ENCODE data around the gene WEE1. TPM values are rescaled to one million over a fixed set of nuclear protein-coding genes. Genes with fewer than 3 reads are reported as not detected.

WEE1 gene
- total RNA-seq, 1 donor from 2014 or later = 12.4 TPM

DNA sequence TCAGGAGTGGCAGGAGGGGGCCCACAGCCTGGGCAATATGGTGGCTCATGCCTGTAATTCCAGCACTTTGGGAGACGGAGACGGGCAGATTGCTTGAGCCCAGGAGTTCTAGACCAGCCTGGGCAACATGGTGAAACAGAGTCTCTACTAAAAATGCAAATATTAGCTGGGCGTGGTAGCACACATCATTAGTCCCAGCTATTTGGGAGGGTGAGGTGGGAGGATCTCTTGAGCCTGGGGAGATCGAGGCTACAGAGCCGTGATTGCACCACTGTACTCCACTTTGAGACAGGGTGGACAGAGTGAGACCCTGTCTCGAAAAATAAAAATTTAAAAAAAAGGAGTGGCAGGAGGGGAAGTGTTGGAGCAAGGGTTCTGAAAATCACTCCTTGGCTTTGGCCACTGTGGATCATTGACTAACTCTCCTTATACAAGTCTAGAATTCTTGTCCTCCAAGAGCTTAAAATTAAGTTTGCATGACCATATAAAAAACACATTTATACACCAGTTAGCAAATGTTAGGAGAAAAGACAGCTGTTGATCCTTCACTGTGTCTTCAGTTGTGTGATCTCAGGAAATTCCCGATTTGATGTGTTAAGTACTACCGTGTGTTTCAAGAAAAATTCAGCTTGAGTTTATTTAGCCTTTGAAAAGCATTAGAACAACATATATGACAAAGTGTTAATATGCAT lies 2.3 kb upstream of the WEE1 start:
- DNase-seq = no peak
- ATAC-seq = no peak
- H3K4me1 ChIP-seq = peaks cover 48% of the 10 kb centered on the region

DNA sequence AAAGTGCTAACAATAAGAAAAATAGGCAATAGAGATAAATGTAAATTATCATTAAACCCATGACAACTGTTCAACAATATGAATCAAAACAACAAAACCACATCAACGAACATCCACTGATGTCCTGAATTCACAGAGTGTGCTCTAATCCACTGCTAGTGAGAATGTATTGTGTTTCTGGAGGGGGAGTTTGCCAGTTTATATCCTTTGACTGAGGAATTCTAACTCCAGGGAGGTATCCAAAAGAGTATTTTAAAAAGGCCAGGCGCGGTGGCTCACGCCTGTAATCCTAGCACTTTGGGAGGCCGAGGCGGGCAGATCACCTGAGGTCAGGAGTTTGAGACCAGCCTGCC lies 1.7 kb upstream of the WEE1 start:
- intact Hi-C loops (cut with DNase I) = no loop called here
- Histone ChIP-seq H3K4me1 (peaks cover 49% of the 10 kb centered on the region), H3K4me3 (no peak overlapping the region)

More for the DNA sequence above, 2.3 kb upstream of the WEE1 start:
- intact Hi-C loops (cut with DNase I) = no loop called here
- Histone ChIP-seq H3K36me3 (no peaks in the 10 kb centered on the region), H3K27me3 (ENCODE audit: low read depth) (no peaks in the 10 kb centered on the region), H3K9me3 (no peaks in the 10 kb centered on the region), H3K27ac (peak overlapping the region; percentile 94), H3K4me3 (no peak overlapping the region)
- TF ChIP-seq, protein P1, sequence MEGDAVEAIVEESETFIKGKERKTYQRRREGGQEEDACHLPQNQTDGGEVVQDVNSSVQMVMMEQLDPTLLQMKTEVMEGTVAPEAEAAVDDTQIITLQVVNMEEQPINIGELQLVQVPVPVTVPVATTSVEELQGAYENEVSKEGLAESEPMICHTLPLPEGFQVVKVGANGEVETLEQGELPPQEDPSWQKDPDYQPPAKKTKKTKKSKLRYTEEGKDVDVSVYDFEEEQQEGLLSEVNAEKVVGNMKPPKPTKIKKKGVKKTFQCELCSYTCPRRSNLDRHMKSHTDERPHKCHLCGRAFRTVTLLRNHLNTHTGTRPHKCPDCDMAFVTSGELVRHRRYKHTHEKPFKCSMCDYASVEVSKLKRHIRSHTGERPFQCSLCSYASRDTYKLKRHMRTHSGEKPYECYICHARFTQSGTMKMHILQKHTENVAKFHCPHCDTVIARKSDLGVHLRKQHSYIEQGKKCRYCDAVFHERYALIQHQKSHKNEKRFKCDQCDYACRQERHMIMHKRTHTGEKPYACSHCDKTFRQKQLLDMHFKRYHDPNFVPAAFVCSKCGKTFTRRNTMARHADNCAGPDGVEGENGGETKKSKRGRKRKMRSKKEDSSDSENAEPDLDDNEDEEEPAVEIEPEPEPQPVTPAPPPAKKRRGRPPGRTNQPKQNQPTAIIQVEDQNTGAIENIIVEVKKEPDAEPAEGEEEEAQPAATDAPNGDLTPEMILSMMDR (IDR thresholded peaks at IDR 0.05) = no peak

DNA sequence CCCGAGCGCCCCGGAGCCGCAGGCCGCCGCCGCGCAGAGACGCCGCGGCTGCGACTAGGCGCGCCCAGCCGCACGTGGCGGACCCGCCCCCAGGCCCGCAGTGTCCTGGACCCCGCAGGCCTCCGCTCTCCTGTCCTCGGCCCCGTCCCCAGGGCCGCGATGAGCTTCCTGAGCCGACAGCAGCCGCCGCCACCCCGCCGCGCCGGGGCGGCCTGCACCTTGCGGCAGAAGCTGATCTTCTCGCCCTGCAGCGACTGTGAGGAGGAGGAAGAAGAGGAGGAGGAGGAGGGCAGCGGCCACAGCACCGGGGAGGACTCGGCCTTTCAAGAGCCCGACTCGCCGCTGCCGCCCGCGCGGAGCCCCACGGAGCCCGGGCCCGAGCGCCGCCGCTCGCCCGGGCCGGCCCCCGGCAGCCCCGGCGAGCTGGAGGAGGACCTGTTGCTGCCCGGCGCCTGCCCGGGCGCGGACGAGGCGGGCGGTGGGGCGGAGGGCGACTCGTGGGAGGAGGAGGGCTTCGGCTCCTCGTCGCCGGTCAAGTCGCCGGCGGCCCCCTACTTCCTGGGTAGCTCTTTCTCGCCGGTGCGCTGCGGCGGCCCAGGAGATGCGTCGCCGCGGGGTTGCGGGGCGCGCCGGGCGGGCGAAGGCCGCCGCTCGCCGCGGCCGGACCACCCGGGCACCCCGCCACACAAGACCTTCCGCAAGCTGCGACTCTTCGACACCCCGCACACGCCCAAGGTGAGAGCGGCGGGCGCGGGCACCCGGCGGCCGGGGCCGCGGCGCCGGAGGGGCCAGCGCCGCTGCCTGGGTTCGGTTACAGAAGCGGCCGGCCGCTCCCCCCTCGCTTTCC lies 528 bp downstream of the WEE1 start:
- TF ChIP-seq, protein P1 (IDR thresholded peaks at IDR 0.05) = no peak
- Histone ChIP-seq H3K27ac (peak overlapping the region; percentile 97), H3K27me3 (ENCODE audit: low read depth) (no peaks in the 10 kb centered on the region), H3K36me3 (no peaks in the 10 kb centered on the region), H3K4me3 (peak overlapping the region; percentile 81), H3K9me3 (no peaks in the 10 kb centered on the region), H3K4me1 (peaks cover 40% of the 10 kb centered on the region)
- intact Hi-C loops (cut with DNase I) = no loop called here
- DNase-seq = peak; percentile 58
- no peak for ATAC-seq

More for the DNA sequence above, 1.7 kb upstream of the WEE1 start:
- no peaks in the 10 kb centered on the region for H3K27me3 ChIP-seq (ENCODE audit: low read depth)
- ATAC-seq = no peak
- no peaks in the 10 kb centered on the region for H3K9me3 ChIP-seq
- DNase-seq = no peak
- H3K36me3 ChIP-seq = no peaks in the 10 kb centered on the region
- TF ChIP-seq, protein P1 (IDR thresholded peaks at IDR 0.05) = no peak
- H3K27ac ChIP-seq = peak overlapping the region; percentile 97

DNA sequence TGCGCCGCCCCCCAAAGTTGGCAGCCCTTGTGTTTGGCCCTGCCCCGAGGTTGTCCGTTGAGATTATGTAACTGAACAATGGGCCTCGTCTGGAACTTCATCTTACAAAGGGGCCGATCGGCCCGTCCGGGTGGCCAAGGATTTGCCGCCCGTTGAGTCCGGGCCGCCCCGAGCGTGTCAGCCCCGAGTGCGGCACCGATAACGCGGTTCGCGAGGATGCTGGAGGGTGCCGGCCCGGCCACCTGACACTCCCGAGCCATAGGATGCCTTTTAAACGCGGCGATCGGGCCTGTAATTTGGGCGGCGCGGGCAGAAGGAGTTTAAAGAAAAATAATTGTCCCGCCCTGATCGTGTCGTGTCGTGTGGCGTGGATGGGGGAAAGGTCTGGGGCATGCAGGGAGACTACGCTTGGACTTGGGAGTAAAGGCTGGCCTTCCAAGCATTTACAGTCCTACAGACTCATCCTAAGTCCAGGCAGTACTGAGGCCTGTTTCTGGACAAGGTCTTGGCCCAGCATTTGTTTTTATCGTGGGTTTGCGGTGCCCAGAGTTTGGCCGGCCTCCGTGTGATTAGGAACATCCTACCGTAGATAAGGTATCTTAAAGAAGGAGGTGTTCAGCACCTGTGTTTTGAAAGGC lies 1.3 kb downstream of the WEE1 start:
- Histone ChIP-seq H3K27me3 (ENCODE audit: low read depth) (no peaks in the 10 kb centered on the region), H3K4me3 (peak overlapping the region; percentile 81), H3K4me1 (peaks cover 33% of the 10 kb centered on the region), H3K9me3 (no peaks in the 10 kb centered on the region), H3K27ac (peak overlapping the region; percentile 97), H3K36me3 (no peaks in the 10 kb centered on the region)
- intact Hi-C loops (cut with DNase I) = no loop called here
- ATAC-seq = no peak
- TF ChIP-seq, protein P1 (IDR thresholded peaks at IDR 0.05) = no peak
- DNase-seq = peak; percentile 70

Data from lower lobe of right lung (tissue), 2 donors.